Measurements from ENCODE around the gene CLRN3. TPM values are rescaled to one million over a fixed set of nuclear protein-coding genes. Genes with fewer than 3 reads are reported as not detected.

CLRN3 gene
- total RNA-seq, 1 donor from 2014 or later: not detected

GRCh38 chr10:127848226-127848625 lies 44.5 kb downstream of the CLRN3 start:
- Mint-ChIP-seq H3K9me3 (no peaks in the 10 kb centered on the region), H3K27ac (no peak overlapping the region), H3K4me3 (no peak overlapping the region), H3K36me3 (ENCODE audit: low read depth) (no peaks in the 10 kb centered on the region), H3K27me3 (no peaks in the 10 kb centered on the region), H3K4me1 (no peaks in the 10 kb centered on the region)
- no peak for DNase-seq
- intact Hi-C loops (cut with micrococcal nuclease): no loop called here

GRCh38 chr10:127845756-127846155 lies 47.0 kb downstream of the CLRN3 start:
- no peak overlapping the region for H3K27ac Mint-ChIP-seq
- intact Hi-C loops (cut with micrococcal nuclease): no loop called here
- H3K36me3 Mint-ChIP-seq (ENCODE audit: low read depth): no peaks in the 10 kb centered on the region
- DNase-seq: no peak
- H3K4me3 Mint-ChIP-seq: no peak overlapping the region
- H3K4me1 Mint-ChIP-seq: no peaks in the 10 kb centered on the region
- H3K9me3 Mint-ChIP-seq: no peaks in the 10 kb centered on the region
- H3K27me3 Mint-ChIP-seq: no peaks in the 10 kb centered on the region

GRCh38 chr10:127840884-127841283 lies 51.9 kb downstream of the CLRN3 start:
- intact Hi-C loops (cut with micrococcal nuclease): no loop called here
- H3K27ac Mint-ChIP-seq: no peak overlapping the region
- H3K4me1 Mint-ChIP-seq: no peaks in the 10 kb centered on the region
- no peaks in the 10 kb centered on the region for H3K9me3 Mint-ChIP-seq
- H3K36me3 Mint-ChIP-seq (ENCODE audit: low read depth): no peaks in the 10 kb centered on the region
- peaks cover 3% of the 10 kb centered on the region for H3K27me3 Mint-ChIP-seq
- H3K4me3 Mint-ChIP-seq: no peak overlapping the region
- DNase-seq: no peak

DNA sequence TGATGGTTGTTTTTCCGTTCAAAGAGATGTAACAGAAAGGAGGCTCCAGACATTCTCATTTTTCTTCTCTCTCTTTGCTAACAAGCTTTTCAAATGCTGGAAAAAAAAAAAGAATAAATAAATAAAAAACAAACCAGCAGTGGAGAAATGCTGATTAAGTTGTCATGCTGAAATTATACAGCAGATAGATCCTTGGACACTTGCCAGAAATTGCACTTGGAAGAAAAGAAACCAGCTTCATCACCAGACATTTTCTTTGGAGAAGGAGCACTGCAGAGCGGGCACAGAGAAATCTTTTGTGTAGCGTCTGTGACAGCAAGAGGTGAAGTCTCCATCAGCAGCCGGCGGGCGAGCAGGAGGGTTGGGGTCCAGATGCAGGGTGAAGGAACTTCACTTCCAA lies 55.8 kb downstream of the CLRN3 start:
- intact Hi-C loops (cut with micrococcal nuclease): no loop called here
- Mint-ChIP-seq H3K9me3 (no peaks in the 10 kb centered on the region), H3K4me1 (no peaks in the 10 kb centered on the region), H3K36me3 (ENCODE audit: low read depth) (no peaks in the 10 kb centered on the region), H3K27me3 (peaks cover 3% of the 10 kb centered on the region), H3K27ac (no peak overlapping the region), H3K4me3 (no peak overlapping the region)
- no peak for DNase-seq

- Mint-ChIP-seq H3K9me3 (no peaks in the 10 kb centered on the region), H3K4me1 (no peaks in the 10 kb centered on the region), H3K36me3 (ENCODE audit: low read depth) (no peaks in the 10 kb centered on the region), H3K4me3 (no peak overlapping the region), H3K27ac (no peak overlapping the region), H3K27me3 (peaks cover 3% of the 10 kb centered on the region)
- no peak for DNase-seq
- intact Hi-C loops (cut with micrococcal nuclease): no loop called here
Observed at GRCh38 chr10:127836176-127836575, 56.6 kb downstream of the CLRN3 start.

DNA sequence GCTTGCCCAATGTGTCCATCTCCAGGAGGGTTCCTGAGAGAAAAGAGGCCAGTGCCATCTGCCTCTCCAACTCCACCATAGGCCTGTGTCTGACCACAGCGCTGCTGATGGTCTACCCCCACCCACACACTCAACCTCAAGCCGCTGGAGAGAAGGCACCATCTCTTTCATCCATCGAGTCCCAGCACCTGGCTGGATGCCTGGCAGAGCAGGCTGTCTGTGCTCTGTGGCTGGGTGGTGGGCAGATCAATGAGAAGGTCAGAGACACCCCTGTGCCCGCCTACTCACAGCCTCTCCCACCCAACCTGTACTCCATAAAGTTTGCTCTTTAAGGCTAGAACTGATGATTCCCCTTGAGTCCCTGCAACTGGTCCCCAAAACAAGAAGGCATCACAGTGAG lies 58.0 kb downstream of the CLRN3 start:
- H3K4me1 Mint-ChIP-seq: no peaks in the 10 kb centered on the region
- H3K9me3 Mint-ChIP-seq: no peaks in the 10 kb centered on the region
- DNase-seq: no peak
- H3K27me3 Mint-ChIP-seq: peaks cover 3% of the 10 kb centered on the region
- intact Hi-C loops (cut with micrococcal nuclease): no loop called here
- no peak overlapping the region for H3K27ac Mint-ChIP-seq
- no peaks in the 10 kb centered on the region for H3K36me3 Mint-ChIP-seq (ENCODE audit: low read depth)
- no peak overlapping the region for H3K4me3 Mint-ChIP-seq

GRCh38 chr10:127834221-127834620 lies 58.5 kb downstream of the CLRN3 start:
- no peaks in the 10 kb centered on the region for H3K4me1 Mint-ChIP-seq
- DNase-seq: no peak
- intact Hi-C loops (cut with micrococcal nuclease): no loop called here
- no peaks in the 10 kb centered on the region for H3K36me3 Mint-ChIP-seq (ENCODE audit: low read depth)
- no peak overlapping the region for H3K4me3 Mint-ChIP-seq
- no peak overlapping the region for H3K27ac Mint-ChIP-seq
- H3K27me3 Mint-ChIP-seq: peaks cover 3% of the 10 kb centered on the region
- no peaks in the 10 kb centered on the region for H3K9me3 Mint-ChIP-seq

DNA sequence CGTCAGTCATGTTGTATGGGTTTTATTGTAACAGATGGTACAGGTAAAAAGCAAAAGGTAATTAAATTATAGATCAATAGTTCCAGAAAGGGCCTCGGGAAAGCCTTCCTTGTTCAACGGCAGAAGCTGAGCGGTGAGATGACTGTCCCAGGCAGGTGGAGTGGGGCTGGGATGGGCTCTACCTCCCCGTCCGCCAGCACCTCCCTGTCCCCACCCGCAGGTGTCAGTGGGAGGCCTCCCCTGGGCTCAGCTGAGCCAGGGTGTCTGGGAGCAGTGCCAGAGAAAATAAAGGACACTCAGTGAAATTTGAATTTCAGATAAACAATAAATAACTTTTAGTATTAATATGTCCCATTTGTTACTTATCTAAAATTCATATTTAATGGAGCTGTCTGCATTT lies 58.9 kb downstream of the CLRN3 start:
- Mint-ChIP-seq H3K36me3 (ENCODE audit: low read depth) (no peaks in the 10 kb centered on the region), H3K4me1 (no peaks in the 10 kb centered on the region), H3K4me3 (no peak overlapping the region), H3K27ac (no peak overlapping the region), H3K9me3 (no peaks in the 10 kb centered on the region), H3K27me3 (peaks cover 3% of the 10 kb centered on the region)
- DNase-seq: no peak
- intact Hi-C loops (cut with micrococcal nuclease): no loop called here

- intact Hi-C loops (cut with micrococcal nuclease): no loop called here
- H3K4me3 Mint-ChIP-seq: no peak overlapping the region
- no peak for DNase-seq
- H3K27ac Mint-ChIP-seq: no peak overlapping the region
- no peaks in the 10 kb centered on the region for H3K27me3 Mint-ChIP-seq
- no peaks in the 10 kb centered on the region for H3K9me3 Mint-ChIP-seq
- no peaks in the 10 kb centered on the region for H3K36me3 Mint-ChIP-seq (ENCODE audit: low read depth)
- no peaks in the 10 kb centered on the region for H3K4me1 Mint-ChIP-seq
Observed at GRCh38 chr10:127832501-127832900, 60.2 kb downstream of the CLRN3 start.

DNA sequence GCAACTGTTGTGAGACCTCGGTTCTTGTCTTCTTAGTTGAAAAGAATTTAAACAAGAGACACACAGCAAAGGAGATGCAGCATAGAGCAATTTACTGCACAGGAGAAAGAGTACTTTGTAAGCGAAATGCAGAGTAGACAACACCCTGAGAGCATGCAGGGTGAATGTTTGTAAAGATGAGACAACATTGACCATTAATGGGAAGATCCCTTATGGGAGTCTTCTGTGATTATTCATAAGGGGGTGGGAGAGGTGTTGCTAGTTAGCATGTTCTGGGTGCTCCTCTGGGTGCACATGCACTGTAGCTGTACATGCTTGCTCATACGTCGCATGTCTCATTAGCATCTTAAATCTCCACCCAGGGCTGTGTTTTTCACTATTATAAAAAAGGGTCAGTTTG lies 62.3 kb downstream of the CLRN3 start:
- no peaks in the 10 kb centered on the region for H3K27me3 Mint-ChIP-seq
- H3K9me3 Mint-ChIP-seq: no peaks in the 10 kb centered on the region
- H3K4me1 Mint-ChIP-seq: no peaks in the 10 kb centered on the region
- intact Hi-C loops (cut with micrococcal nuclease): no loop called here
- DNase-seq: no peak
- no peak overlapping the region for H3K27ac Mint-ChIP-seq
- no peak overlapping the region for H3K4me3 Mint-ChIP-seq
- H3K36me3 Mint-ChIP-seq (ENCODE audit: low read depth): no peaks in the 10 kb centered on the region

Other genes starting within 250 kb of the CLRN3 start
- not detected in 2 replicates for gene FOXI2, start 155.8 kb downstream of the CLRN3 start, total RNA-seq
- 33.6 and 35.8 TPM in 2 replicates for gene PTPRE, start 14.2 kb upstream of the CLRN3 start, total RNA-seq
- gene MKI67, start 233.5 kb upstream of the CLRN3 start, total RNA-seq: 161 and 164 TPM in 2 replicates